ENCODE data around the gene TRPM3. TPM values are rescaled to one million over a fixed set of nuclear protein-coding genes. Genes with fewer than 3 reads are reported as not detected.

Gene TRPM3
- total RNA-seq, 1 experiment from 2014 or later: not detected

DNA sequence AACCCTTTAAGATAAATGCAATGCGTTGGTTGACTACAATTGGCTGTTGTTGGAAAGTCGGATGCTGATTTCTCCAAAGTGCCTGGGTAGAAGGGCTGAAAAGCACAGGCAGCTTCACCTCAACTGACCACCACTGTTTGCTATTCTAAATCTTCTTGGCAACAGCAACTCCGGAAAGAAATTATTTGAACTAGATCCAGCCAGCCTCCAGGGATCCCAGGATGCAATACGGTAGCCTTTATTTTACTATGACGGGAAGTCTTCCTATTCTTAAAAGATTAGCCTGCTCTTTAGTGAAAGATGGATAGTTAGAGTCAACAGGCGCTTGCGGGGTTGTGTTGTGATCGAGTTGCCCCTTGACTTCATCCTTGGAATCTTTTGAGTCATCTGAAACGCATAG lies 628.4 kb downstream of the TRPM3 start:
- ChIA-PET CTCF (no interaction called here), POLR2A (ENCODE audit: unreplicated experiment) (no interaction called here)
- ATAC-seq: no peak
- Histone ChIP-seq H2AFZ (ENCODE audit: low read length) (no peak overlapping the region), H3K27me3 (ENCODE audit: low read length) (peaks cover 6% of the 10 kb centered on the region; the same call in 1 of the 2 replicates), H4K20me1 (ENCODE audit: low read length) (no peaks in the 10 kb centered on the region), H3K79me2 (ENCODE audit: low read length) (no peaks in the 10 kb centered on the region), H3K9me3 (ENCODE audit: low read length) (no peaks in the 10 kb centered on the region), H3F3A (ENCODE audit: low read length, unreplicated experiment) (no peaks in the 10 kb centered on the region), H3K27ac (ENCODE audit: low read length) (no peak overlapping the region), H3K36me3 (ENCODE audit: low read depth, low read length) (no peaks in the 10 kb centered on the region), H3K4me2 (ENCODE audit: low read length) (no peak overlapping the region), H3K9me2 (replicated peaks; ENCODE audit: low read length) (no peaks in the 10 kb centered on the region), H3K4me1 (ENCODE audit: insufficient read depth, low read length) (no peaks in the 10 kb centered on the region), H3K9ac (ENCODE audit: low read length) (no peak overlapping the region), H3K4me3 (ENCODE audit: low read length) (no peak overlapping the region)
- intact Hi-C loops (cut with micrococcal nuclease): no loop called here
- DNase-seq: no peak
- BruUV-seq (replicated peaks): no TSS peak
- TF ChIP-seq, protein P1, sequence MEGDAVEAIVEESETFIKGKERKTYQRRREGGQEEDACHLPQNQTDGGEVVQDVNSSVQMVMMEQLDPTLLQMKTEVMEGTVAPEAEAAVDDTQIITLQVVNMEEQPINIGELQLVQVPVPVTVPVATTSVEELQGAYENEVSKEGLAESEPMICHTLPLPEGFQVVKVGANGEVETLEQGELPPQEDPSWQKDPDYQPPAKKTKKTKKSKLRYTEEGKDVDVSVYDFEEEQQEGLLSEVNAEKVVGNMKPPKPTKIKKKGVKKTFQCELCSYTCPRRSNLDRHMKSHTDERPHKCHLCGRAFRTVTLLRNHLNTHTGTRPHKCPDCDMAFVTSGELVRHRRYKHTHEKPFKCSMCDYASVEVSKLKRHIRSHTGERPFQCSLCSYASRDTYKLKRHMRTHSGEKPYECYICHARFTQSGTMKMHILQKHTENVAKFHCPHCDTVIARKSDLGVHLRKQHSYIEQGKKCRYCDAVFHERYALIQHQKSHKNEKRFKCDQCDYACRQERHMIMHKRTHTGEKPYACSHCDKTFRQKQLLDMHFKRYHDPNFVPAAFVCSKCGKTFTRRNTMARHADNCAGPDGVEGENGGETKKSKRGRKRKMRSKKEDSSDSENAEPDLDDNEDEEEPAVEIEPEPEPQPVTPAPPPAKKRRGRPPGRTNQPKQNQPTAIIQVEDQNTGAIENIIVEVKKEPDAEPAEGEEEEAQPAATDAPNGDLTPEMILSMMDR (conservative IDR thresholded peaks at IDR 0.05; ENCODE audit: low read depth, low read length): no peak
- TF ChIP-seq EZH2phosphoT487 (IDR thresholded peaks at IDR 0.05; ENCODE audit: borderline replicate concordance, low read length) (no peak), EZH2 (IDR thresholded peaks at IDR 0.05; ENCODE audit: low read length, unreplicated experiment) (no peak)

DNA sequence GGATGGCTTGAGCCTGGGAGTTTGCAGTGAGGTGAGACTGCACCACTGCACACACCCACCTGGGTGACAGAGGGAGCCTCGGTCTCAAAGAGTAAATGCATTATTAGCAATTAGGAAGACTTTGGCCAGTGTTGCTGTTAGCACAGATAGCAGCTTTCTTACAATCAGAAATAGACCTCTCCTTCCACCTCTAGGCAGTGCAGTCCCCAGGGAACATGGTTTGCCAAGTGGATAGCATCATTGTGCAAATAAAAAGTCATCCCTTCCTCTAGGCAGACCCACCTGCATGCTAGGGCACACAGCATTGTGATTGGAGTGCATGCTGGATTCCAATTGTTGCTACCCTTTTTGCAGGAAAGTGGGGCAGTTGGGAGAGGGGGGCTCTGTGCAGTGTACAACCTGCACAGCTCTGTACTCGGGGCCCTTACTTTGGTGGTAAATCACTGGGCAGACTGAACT lies 629.1 kb downstream of the TRPM3 start:
- no peaks in the 10 kb centered on the region for H4K20me1 ChIP-seq (ENCODE audit: low read length)
- no peak overlapping the region for H2AFZ ChIP-seq (ENCODE audit: low read length)
- POLR2A ChIA-PET (ENCODE audit: unreplicated experiment): no interaction called here
- TF ChIP-seq, protein P1 (conservative IDR thresholded peaks at IDR 0.05; ENCODE audit: low read depth, low read length): no peak
- TF ChIP-seq EZH2phosphoT487 (IDR thresholded peaks at IDR 0.05; ENCODE audit: borderline replicate concordance, low read length) (no peak), EZH2 (IDR thresholded peaks at IDR 0.05; ENCODE audit: low read length, unreplicated experiment) (no peak)
- H3K9ac ChIP-seq (ENCODE audit: low read length): no peak overlapping the region
- H3K27me3 ChIP-seq (ENCODE audit: low read length): peaks cover 6% of the 10 kb centered on the region; the same call in 1 of the 2 replicates
- ATAC-seq: no peak
- H3K79me2 ChIP-seq (ENCODE audit: low read length): no peaks in the 10 kb centered on the region
- H3K9me3 ChIP-seq (ENCODE audit: low read length): no peaks in the 10 kb centered on the region
- no peak overlapping the region for H3K27ac ChIP-seq (ENCODE audit: low read length)
- BruUV-seq (replicated peaks): no TSS peak
- CTCF ChIA-PET: no interaction called here
- no peak overlapping the region for H3K4me3 ChIP-seq (ENCODE audit: low read length)
- intact Hi-C loops (cut with micrococcal nuclease): no loop called here
- no peak overlapping the region for H3K4me2 ChIP-seq (ENCODE audit: low read length)
- H3K36me3 ChIP-seq (ENCODE audit: low read depth, low read length): no peaks in the 10 kb centered on the region
- peak; percentile 25 for DNase-seq
- no peaks in the 10 kb centered on the region for H3F3A ChIP-seq (ENCODE audit: low read length, unreplicated experiment)
- no peaks in the 10 kb centered on the region for H3K9me2 ChIP-seq (replicated peaks; ENCODE audit: low read length)
- no peaks in the 10 kb centered on the region for H3K4me1 ChIP-seq (ENCODE audit: insufficient read depth, low read length)

DNA sequence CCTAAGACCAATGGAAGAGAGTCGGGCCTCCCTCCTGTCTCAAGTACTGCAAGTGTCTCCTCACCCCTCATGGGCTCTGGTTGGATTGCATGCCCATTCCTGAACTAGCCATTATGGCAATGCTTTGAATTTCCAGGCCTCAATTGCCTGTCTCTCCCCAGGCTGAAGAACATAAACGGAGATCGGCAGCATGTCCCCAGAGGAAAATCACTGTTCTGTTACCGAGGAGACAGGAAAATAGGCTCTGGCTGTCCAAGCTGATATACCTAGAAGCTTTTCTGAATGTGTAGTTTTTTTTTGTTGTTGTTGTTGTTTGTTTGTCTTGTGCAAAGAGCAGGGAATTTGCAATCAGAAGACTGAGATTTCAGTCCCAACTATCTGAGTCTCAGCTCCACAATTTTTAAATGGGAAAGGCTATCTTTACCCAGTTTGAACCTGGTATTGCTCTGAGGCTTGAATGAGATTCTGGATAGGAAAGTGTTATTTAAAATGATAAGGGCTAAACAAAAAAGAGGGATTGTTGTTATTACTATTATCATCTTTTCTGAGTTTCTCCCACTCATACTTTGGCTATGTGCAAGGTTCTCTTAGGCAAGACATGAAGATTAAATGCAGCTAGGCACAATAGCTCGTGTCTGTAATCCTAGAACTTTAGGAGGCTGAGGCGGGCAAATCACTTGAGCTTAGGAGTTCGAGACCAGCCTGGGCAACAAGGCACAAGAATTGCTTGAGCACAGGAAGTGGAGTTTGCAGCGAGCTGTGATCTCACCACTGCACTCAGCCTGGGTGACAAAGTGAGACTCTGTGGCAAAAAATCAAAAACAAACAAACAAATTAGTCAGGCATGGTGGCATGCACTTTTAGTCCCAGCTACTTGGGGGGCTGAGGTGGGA lies 629.7 kb downstream of the TRPM3 start:
- Histone ChIP-seq H3K27me3 (ENCODE audit: low read length) (peaks cover 6% of the 10 kb centered on the region; the same call in 1 of the 2 replicates), H3K9me3 (ENCODE audit: low read length) (no peaks in the 10 kb centered on the region), H3K36me3 (ENCODE audit: low read depth, low read length) (no peaks in the 10 kb centered on the region), H3K4me1 (ENCODE audit: insufficient read depth, low read length) (no peaks in the 10 kb centered on the region), H3K4me3 (ENCODE audit: low read length) (no peak overlapping the region), H4K20me1 (ENCODE audit: low read length) (no peaks in the 10 kb centered on the region), H3K9ac (ENCODE audit: low read length) (no peak overlapping the region), H2AFZ (ENCODE audit: low read length) (no peak overlapping the region), H3K9me2 (replicated peaks; ENCODE audit: low read length) (no peaks in the 10 kb centered on the region), H3K79me2 (ENCODE audit: low read length) (no peaks in the 10 kb centered on the region), H3F3A (ENCODE audit: low read length, unreplicated experiment) (no peaks in the 10 kb centered on the region), H3K4me2 (ENCODE audit: low read length) (no peak overlapping the region), H3K27ac (ENCODE audit: low read length) (no peak overlapping the region)
- ATAC-seq: no peak
- POLR2A ChIA-PET (ENCODE audit: unreplicated experiment): interaction anchor here (0.7 kb wide), 1 partner anchor 52 kb away, joined by 4 read pairs; no protein-coding TSS in a partner anchor
- BruUV-seq (replicated peaks): no TSS peak
- DNase-seq: no peak
- CTCF ChIA-PET: no interaction called here
- TF ChIP-seq EZH2 (IDR thresholded peaks at IDR 0.05; ENCODE audit: low read length, unreplicated experiment) (no peak), EZH2phosphoT487 (IDR thresholded peaks at IDR 0.05; ENCODE audit: borderline replicate concordance, low read length) (no peak)
- TF ChIP-seq, protein P1 (conservative IDR thresholded peaks at IDR 0.05; ENCODE audit: low read depth, low read length): no peak
- intact Hi-C loops (cut with micrococcal nuclease): no loop called here

Data from PC-3 (cell line).